ENCODE data around the gene INSR. TPM values are rescaled to one million over a fixed set of nuclear protein-coding genes. Genes with fewer than 3 reads are reported as not detected.

INSR gene
- total RNA-seq, 1 donor from 2014 or later, result 19.8 TPM

DNA sequence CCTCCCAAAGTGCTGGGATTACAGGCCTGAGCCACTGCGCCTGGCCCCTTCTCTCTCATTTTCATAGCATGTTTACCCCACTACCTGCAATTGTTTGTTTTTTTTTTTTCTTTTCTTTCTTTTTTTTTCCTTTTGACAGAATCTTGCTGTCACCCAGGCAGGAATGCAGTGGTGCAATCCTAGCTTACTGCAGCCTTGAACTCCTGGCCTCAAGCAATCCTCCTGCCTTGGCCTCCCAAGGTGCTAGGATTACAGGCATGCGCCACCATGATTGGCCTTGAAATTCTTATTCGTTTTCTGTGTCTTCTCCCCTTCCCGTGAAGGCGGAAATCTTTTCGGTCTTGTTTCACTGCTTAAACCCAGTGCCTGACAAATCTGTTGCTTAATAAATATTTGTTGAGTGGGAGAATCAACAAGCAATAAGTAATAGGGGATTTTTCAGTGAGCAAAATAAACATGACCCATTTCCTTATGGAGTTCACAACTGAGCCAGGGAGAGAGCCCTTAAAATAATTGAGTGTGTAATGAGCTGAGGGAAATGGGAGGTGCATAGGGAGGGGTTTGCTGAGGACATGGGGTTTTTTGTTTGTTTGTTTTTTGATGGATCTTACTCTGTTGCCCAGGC, 1.8 kb upstream of the INSR start:
- no peak for DNase-seq (ENCODE audit: low read depth)

GRCh38 chr19:7294558-7295212, 471 bp upstream of the INSR start:
- DNase-seq (ENCODE audit: low read depth), result peak; percentile 9

DNA sequence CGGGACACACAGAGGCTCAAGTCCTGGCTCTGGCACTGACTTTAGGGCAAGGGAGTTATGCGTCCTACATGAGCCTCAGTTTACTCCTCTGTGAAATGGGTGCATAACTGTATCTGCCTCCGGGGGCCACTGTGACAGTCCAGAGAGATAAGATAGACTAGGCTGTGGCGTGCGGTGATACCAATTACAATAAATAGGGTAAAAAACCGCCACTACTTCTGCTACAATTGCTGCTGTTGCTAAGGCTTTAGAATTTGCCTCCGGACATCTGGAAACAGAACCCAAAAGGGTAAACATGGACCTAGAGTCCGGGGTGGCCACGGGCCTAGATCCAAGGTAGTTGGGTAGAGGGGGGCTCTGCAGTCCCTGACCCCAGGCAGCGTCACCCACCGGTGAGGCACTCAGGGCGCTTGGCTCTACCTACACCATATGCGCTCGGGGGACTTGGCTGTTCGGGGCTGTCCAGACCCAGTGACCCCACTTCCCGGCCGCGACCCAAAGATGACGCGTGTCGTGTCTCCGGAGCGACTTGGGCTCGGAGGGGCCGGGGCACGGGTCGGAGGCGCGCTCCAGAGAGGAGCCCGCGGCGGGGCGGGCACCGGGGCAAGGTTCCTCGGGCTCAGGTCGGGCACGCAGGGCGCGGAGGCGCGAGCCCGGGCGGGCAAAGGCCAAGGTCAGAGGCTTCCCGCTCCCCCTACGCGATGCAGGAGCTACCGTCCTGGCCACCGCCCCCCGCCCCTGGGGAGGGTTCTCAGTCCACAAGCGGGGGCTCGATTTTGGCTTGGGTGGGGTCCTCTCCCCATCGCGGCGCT, 1.1 kb downstream of the INSR start:
- DNase-seq (ENCODE audit: low read depth), result no peak

- peak; percentile 9 for DNase-seq (ENCODE audit: low read depth)
Measured at GRCh38 chr19:7292352-7292949, 1.8 kb downstream of the INSR start.

GRCh38 chr19:7288977-7289376, 5.2 kb downstream of the INSR start:
- no peak for DNase-seq (ENCODE audit: low read depth)

GRCh38 chr19:7288131-7288530, 6.1 kb downstream of the INSR start:
- no peak for DNase-seq (ENCODE audit: low read depth)

- peak; percentile 94 for DNase-seq (ENCODE audit: low read depth)
Measured at GRCh38 chr19:7287722-7288121, 6.5 kb downstream of the INSR start.

GRCh38 chr19:7280940-7281666, 13.1 kb downstream of the INSR start:
- DNase-seq (ENCODE audit: low read depth), result no peak

- DNase-seq (ENCODE audit: low read depth), result peak; percentile 33
Measured at GRCh38 chr19:7272856-7273578, 21.2 kb downstream of the INSR start.

DNA sequence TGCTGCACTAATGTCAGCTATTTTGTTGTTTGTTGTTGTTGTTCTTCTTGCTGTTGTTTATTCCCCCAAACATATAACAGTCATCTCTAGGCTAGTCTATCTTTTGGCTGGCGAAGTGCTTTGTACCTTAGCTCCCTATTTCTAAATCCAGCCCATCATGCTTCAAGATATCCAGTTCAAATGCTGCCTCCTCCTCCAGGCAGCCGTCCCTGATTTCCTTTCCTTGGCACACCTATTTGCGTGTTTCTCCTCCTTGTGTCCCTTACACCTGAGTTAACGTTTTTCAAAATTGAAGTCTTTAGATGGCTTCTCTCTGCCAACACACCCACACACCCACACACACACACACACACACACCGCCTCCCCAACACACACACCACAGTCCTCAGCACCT, 25.5 kb downstream of the INSR start:
- no peak for DNase-seq (ENCODE audit: low read depth)

- no peak for DNase-seq (ENCODE audit: low read depth)
Measured at GRCh38 chr19:7267792-7268704, 26.2 kb downstream of the INSR start.

- no peak for DNase-seq (ENCODE audit: low read depth)
Measured at GRCh38 chr19:7266832-7267231, 27.4 kb downstream of the INSR start.

DNA sequence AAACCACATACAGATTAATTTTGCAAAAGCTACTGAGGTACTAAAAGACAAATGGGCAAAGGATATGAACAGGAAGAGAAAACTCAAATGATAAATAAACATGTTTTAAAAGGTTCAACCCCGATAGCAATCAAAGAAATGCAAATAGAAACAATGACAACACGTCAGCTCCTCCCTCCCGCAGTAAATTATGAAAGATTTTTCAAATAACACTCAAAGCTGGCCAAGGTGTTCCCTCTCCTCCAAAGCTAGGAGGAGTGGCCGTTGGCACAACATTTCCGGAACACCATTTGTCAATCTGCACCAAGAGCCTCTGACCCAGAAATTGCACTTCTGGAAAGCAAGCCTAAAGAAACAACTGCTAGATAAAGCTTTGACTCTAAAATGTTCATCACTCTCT, 28.3 kb downstream of the INSR start:
- no peak for DNase-seq (ENCODE audit: low read depth)

- no peak for DNase-seq (ENCODE audit: low read depth)
Measured at GRCh38 chr19:7264858-7265257, 29.4 kb downstream of the INSR start.

DNA sequence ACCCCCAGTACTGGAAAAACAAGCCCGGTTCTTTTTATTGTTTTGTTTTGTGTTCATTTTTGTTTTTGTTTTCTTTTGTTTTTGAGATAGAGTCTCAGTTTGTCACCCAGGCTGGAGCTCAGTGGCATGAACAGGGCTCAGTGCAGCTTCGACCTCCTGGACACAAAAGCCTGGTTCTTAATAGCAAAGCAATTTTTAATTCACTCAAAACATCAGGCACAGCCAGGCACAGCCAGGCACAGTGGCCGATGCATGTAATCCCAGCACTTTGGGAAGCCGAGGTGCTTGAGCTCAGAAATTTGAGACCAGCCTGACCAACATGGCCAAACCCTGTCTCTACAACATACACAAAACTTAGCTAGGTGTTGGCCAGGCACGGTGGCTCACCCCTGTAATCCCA, 30.7 kb downstream of the INSR start:
- no peak for DNase-seq (ENCODE audit: low read depth)

DNA sequence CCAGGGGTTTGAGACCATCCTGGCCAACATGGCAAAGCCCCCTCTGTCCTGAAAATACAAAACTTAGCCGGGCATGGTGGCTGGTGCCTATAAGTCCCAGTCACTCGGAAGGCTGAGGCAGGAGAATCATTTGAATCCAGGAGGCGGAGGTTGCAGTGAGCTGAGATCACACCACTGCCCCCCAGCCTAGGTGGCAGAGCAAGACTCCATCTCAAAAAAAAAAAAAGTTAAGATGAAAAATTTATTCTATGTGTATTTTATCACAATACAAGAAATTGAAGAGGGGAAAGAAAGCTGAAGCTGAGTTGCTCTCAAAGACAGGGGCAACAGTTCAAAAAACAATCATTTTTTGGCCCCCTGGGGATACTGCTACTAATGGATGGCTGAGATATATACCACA, 31.1 kb downstream of the INSR start:
- no peak for DNase-seq (ENCODE audit: low read depth)

- DNase-seq (ENCODE audit: low read depth), result no peak
Measured at GRCh38 chr19:7262470-7262869, 31.7 kb downstream of the INSR start.

DNA sequence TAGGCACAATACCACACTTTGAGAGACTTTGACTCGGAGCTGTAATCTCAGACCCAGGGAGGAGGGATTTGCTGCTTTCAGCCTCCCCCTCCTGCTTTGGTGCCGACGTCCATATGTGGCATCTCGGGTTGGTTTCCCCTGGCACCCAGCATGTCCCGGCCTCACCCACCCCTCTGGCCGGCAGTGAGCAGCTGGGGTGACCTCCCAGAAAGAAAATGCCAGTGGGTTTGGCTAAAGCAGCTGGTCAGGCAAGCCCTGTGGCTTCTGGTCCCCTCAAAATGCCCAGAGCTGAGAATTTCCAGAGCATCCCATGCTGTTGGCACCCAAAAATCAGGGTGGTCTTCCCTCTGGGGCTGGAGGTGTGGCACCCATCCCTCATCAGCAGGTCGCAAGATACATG, 34.1 kb downstream of the INSR start:
- no peak for DNase-seq (ENCODE audit: low read depth)

DNA sequence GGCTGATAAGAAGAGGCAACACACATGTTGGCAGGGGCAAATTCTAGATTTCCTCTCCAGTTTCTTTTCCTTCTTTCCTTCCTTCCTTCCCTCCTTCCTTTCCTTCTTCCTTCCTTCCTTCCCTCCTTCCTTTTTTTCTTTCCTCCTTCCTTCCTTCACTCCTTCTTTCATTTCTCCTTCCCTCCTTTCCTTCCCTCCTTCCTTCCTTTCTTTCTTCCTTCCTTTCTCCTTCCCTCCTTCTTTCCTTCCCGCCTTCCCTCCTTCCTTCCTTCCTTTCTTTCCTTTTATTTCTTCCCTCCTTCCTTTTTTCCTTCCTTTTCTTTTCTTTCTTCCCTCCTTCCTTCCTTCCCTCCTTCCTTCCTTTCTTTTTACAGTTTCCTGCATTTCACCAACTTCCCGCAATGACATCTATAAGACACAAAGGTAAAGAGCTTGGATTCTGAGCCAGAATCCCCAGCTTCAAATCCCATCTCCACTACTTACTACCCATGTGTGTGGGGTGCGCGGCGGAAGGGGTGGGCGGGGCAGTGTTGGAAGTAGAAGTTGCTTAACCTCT, 35.3 kb downstream of the INSR start:
- DNase-seq (ENCODE audit: low read depth), result no peak

Data from renal cortical epithelial cell (primary cell).